ENCODE measurements around the gene C7. TPM values are rescaled to one million over a fixed set of nuclear protein-coding genes. Genes with fewer than 3 reads are reported as not detected.

The C7 gene
- total RNA-seq, 1 experiment from 2014 or later = 4.0 TPM

GRCh38 chr5:40909723-40910122 lies 426 bp downstream of the C7 start:
- DNase-seq (ENCODE audit: low read depth, low spot score) = no peak
- in situ Hi-C loops (cut with HindIII; ENCODE audit: low pct_unique_long_range_greater_than_20kb, low sequenced_read_pairs) = no loop called here

GRCh38 chr5:40911266-40911665 lies 2.0 kb downstream of the C7 start:
- in situ Hi-C loops (cut with HindIII; ENCODE audit: low pct_unique_long_range_greater_than_20kb, low sequenced_read_pairs) = no loop called here

DNA sequence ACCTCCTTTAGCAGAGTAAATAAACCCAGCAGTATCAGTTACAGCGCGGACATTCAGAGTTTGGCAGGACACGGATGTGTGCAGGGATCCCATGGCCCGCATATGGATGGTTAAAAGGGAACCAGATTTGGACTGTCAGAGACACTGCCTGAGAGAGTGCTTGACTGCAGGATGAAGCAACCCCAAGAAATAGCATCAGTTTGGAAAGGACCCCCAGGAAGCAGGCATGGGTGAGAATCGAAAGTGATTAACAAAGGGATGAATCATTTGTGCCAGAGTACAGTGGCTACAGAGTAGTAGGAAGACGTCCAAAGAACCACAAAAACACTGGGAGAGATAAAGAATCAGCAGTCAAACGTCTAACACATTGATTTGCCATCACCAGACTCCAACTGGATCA lies 5.5 kb downstream of the C7 start:
- DNase-seq (ENCODE audit: low read depth, low spot score) = no peak

More at GRCh38 chr5:40911266-40911665, 2.0 kb downstream of the C7 start:
- DNase-seq (ENCODE audit: low read depth, low spot score) = no peak

DNA sequence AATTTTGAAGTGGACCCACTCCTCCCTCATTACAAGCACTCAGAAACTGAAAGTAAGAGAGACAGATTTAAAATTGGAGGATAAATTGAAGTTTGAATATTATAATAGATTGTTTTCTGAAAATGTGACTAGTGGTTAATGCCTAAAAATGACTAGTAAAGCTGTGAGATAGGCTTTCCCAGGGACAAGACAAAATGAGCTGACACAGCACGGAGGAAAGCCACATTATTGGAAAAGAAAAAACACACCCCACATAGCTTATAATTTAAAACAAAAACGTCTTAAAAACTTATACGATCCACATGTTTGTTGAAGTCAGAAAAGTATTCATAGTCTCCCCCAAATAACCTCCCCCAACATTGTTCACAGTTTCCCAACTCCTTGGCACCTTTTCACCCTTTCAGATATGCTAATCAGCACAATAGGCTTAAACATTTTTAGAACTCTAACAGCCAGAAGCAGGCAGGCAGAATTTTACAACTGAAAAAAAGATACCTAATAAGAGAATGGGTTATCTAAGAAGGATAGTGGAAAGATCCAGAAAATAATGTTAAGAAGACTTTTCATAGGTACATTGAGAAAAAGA lies 6.1 kb downstream of the C7 start:
- in situ Hi-C loops (cut with HindIII; ENCODE audit: low pct_unique_long_range_greater_than_20kb, low sequenced_read_pairs) = no loop called here
- DNase-seq (ENCODE audit: low read depth, low spot score) = no peak

More for the DNA sequence above, 5.5 kb downstream of the C7 start:
- in situ Hi-C loops (cut with HindIII; ENCODE audit: low pct_unique_long_range_greater_than_20kb, low sequenced_read_pairs) = no loop called here

DNA sequence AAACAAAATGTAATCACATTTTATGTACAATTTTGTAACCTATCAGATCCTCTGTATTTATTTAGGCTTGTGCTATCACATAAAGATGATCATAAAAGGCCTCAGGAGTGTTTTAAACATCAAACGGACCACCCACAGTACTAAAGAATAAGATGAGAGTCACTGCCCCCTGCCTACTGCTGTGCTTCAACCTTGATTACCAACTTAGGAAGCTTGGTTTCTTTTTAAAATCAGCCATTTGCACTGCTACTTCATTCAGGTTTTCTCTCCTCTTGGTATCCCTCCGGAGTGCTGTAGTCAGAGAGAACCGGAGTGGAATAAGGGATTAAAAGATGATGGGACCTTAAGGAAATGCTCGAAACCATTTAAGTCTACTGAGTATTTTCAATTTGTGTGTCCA lies 6.9 kb downstream of the C7 start:
- in situ Hi-C loops (cut with HindIII; ENCODE audit: low pct_unique_long_range_greater_than_20kb, low sequenced_read_pairs) = no loop called here
- no peak for DNase-seq (ENCODE audit: low read depth, low spot score)

GRCh38 chr5:40928886-40929448 lies 19.7 kb downstream of the C7 start:
- no peak for DNase-seq (ENCODE audit: low read depth, low spot score)
- in situ Hi-C loops (cut with HindIII; ENCODE audit: low pct_unique_long_range_greater_than_20kb, low sequenced_read_pairs) = no loop called here

DNA sequence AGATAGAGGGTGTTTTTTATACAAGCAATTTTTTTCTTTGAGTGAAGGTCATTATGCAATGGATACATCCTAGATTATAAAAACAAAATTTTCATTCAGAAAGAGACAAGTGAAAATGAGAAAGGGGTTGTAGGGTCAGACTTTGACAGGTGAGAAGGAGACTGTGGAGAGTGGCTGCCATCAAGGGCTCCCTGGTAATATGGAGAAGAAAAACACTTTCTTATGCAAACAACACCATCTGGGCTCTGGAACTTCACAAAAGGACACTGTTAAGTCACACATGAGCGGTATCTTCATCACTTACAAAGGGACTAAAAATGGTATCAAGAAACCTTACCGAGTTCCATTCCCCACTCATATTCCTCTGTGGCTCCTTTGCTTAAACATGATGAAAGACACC lies 23.5 kb downstream of the C7 start:
- in situ Hi-C loops (cut with HindIII; ENCODE audit: low pct_unique_long_range_greater_than_20kb, low sequenced_read_pairs) = no loop called here
- no peak for DNase-seq (ENCODE audit: low read depth, low spot score)

GRCh38 chr5:40937075-40937474 lies 27.8 kb downstream of the C7 start:
- DNase-seq (ENCODE audit: low read depth, low spot score) = no peak
- in situ Hi-C loops (cut with HindIII; ENCODE audit: low pct_unique_long_range_greater_than_20kb, low sequenced_read_pairs) = no loop called here

DNA sequence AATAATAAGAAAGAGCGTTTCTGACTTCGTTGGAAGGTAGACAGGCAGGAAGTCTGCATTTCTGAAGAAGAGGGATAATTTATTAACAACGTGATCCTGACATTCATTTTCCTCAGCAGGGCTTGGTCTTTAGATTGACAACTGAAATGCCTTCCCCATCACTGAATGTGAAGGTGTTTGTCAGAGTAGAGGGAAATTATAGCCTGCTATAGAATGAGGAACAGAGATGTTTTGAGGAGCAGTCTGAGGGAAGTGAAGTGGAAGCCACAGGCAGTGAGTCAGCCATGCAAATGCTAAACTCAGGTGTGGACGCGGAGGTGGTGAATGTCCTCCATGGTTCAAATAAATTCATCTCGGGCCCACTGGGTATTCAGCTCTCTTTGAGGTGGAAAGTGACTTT lies 30.5 kb downstream of the C7 start:
- no peak for DNase-seq (ENCODE audit: low read depth, low spot score)
- in situ Hi-C loops (cut with HindIII; ENCODE audit: low pct_unique_long_range_greater_than_20kb, low sequenced_read_pairs) = no loop called here

DNA sequence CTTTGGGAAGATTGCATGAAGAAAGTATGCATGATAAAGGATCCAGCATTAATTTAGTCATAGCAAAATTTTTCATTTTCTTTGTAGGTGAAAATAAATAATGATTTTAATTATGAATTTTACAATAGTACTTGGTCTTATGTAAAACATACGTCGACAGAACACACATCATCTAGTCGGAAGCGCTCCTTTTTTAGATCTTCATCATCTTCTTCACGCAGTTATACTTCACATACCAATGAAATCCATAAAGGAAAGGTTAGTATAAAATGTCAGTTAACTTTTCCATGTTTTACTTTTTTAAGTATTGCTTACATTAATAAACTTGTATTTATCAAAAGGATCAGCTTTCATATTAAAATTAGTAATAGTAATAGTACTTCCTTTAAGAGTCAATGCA lies 35.8 kb downstream of the C7 start:
- DNase-seq (ENCODE audit: low read depth, low spot score) = no peak

DNA sequence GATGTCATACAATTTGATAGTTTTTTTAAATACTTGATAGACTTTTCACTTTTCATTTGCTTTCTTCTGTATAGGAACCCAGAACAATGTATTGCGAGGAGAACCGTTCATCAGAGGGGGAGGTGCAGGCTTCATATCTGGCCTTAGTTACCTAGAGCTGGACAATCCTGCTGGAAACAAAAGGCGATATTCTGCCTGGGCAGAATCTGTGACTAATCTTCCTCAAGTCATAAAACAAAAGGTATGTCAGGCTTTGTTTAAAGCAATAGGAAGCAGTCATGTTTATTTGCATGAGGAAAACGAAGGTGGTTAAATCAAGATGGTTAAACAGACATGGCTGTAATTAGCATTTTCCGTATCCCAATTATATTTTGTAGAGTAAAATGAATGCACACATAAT lies 46.0 kb downstream of the C7 start:
- no peak for DNase-seq (ENCODE audit: low read depth, low spot score)
- in situ Hi-C loops (cut with HindIII; ENCODE audit: low pct_unique_long_range_greater_than_20kb, low sequenced_read_pairs) = no loop called here

More for the DNA sequence above, 35.8 kb downstream of the C7 start:
- in situ Hi-C loops (cut with HindIII; ENCODE audit: low pct_unique_long_range_greater_than_20kb, low sequenced_read_pairs) = no loop called here

DNA sequence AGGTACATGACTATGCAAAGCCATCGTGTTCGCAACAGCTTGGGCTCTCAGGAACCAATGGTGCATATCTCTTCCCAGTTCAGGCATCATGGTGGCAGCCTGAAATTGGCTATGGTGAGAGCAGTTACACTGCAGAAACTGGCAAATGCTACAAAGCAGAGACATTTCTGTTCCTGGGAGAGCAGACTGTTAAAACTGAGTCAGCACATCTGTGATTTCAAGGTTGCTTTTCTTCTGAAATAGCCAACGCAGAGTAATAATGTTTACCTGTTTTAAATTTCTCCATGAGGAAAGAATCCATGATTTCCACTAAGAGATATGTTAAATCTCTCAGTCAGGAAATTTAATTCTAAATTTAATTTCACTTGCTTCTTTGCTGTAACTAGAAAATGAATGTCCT lies 47.8 kb downstream of the C7 start:
- in situ Hi-C loops (cut with HindIII; ENCODE audit: low pct_unique_long_range_greater_than_20kb, low sequenced_read_pairs) = no loop called here
- no peak for DNase-seq (ENCODE audit: low read depth, low spot score)

DNA sequence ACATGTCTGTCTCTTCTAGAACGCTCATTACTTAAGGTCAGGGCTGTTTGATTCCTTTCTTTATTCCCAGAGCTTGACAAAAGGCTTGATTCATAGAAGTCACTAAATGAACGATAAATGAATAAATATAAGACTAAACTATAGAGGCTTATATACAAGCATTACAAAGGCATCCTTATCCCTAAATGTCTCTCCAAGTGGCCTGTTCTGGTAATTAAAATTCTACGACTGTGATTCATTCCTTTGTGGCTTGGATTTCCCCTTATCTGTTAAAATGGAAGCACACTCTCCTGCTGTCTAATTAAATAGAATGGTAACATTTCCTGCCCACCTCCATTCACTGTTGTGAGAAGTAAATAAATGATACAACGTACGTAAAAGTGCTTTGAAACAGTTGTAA lies 49.5 kb downstream of the C7 start:
- DNase-seq (ENCODE audit: low read depth, low spot score) = peak; percentile 76

DNA sequence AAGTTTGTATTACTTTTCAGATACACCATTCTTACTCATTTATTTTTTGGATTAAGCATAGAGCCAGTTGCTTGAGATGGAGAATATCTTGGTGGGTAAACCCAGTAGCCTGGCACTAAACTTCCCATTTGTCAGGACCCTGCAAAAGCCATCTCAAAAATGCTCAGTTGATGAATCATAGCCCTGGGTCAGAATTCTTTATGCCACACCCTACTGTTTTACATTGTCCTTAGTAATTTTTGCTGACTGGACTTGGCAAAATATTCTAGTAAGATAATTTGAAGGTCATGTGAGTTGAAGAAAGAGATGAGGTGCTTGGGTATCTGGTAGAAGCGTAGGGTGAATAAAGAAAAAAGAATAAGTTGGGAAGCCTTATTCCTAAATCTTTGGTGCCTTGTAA lies 50.7 kb downstream of the C7 start:
- in situ Hi-C loops (cut with HindIII; ENCODE audit: low pct_unique_long_range_greater_than_20kb, low sequenced_read_pairs) = no loop called here
- DNase-seq (ENCODE audit: low read depth, low spot score) = no peak

More for the DNA sequence above, 49.5 kb downstream of the C7 start:
- in situ Hi-C loops (cut with HindIII; ENCODE audit: low pct_unique_long_range_greater_than_20kb, low sequenced_read_pairs) = no loop called here

DNA sequence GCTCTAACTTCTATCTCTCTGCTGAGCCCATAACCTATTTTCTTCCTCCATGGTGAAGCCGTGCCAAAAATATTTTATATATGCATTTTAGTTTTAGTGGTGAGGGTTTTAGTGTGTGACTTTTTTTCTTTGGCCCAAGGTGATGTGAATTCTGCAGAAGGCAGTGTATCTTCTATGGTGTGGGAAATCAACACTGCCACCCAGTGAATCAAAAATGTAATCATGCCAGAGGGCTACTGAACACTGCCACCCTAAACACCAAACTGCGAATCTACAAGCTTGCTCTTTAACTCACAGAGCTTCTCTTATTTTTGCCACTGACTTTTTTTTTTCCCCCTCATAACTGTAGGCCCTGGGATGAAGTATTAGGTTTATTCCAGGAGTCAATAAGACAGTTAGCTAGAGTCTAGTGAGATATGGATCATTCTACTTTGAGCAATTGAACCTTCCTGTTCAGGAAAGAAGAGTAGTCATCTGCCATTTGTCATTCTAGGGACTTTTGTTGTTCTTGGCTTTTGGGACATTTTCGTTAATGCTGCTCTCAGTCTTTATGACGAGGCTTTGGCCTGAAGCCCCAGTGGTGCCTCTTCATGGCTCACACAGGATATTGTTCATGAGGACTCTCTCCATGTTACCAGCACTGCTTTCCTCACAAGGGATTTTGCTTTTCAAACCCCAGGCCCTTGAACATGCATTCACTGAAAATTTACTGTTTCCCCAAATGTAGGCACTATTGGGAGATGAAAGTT lies 53.1 kb downstream of the C7 start:
- in situ Hi-C loops (cut with HindIII; ENCODE audit: low pct_unique_long_range_greater_than_20kb, low sequenced_read_pairs) = no loop called here
- DNase-seq (ENCODE audit: low read depth, low spot score) = peak; percentile 51

- DNase-seq (ENCODE audit: low read depth, low spot score) = no peak
- in situ Hi-C loops (cut with HindIII; ENCODE audit: low pct_unique_long_range_greater_than_20kb, low sequenced_read_pairs) = no loop called here
These were observed 63.1 kb downstream of the C7 start for GRCh38 chr5:40972434-40972833.

DNA sequence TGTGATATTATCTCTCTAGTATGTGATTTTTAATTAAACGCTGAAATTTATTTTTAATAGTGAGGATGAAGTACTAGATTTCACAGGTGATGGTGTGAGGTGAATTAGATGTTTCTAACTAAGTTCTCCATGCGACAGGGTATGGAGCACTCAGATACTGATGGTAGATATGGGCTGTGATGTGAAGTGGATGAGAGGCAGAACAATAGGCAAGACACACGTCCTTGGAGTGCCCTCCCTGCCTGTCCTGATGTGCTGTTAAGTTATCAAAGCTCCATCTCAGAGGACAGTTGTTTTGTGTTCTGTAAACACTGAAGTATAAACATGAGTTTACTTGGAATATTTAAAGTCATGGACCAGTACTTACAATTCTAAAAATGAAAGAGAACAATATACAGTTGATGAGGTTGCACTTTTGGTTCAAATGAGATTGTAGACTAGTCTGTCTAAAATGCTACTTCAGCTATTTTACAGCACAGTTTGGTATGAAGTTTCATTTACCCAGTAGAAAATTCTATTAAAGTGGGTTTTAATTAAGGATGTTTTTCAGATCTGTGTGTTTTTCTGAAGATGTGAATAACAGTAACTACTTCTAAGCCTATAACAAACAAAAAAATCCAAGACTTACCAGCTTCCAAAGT lies 64.2 kb downstream of the C7 start:
- DNase-seq (ENCODE audit: low read depth, low spot score) = no peak
- in situ Hi-C loops (cut with HindIII; ENCODE audit: low pct_unique_long_range_greater_than_20kb, low sequenced_read_pairs) = no loop called here

DNA sequence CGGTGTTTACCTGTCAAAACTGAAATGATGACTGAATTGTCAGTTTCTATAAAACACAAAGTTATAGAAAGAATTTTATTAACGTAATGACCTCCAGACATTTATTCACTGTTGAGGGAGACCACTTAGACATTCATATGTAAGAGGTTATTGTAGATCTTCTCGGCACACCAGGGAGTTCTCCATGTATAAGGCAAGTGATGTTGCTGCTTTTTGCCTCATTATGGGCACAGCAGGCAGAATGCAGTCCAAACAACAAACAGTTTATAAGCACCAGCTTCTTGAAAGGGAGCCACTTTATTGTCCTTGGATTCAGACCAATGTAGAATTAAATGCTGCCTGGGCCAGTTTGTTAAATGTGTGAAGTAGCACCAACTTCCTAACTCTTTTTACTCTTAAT lies 66.7 kb downstream of the C7 start:
- DNase-seq (ENCODE audit: low read depth, low spot score) = no peak
- in situ Hi-C loops (cut with HindIII; ENCODE audit: low pct_unique_long_range_greater_than_20kb, low sequenced_read_pairs) = no loop called here

DNA sequence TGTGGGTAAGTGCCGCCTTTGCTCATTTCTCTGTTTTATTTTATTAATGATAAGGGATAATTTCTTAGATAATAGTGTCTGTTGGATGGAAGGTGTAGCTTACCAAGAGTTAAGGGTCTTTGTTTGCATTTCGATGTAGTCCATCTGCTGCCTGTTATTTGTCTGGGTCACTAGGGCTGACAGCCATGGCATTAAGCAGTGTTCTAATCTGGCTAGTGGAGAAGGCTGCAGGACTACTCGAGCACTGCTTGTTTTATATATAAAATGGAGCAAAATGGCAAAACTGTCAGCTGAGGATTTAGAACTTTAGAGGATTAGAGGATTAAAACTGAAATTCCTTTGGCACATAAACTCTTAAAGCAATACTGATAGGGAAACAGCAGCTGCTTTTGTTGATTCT lies 67.5 kb downstream of the C7 start:
- in situ Hi-C loops (cut with HindIII; ENCODE audit: low pct_unique_long_range_greater_than_20kb, low sequenced_read_pairs) = no loop called here
- DNase-seq (ENCODE audit: low read depth, low spot score) = no peak
